Eye (tissue), 1 donor: Measurements from ENCODE around the gene CTDSP2.
"Not testable (repeated sequence)": the region's sequence is repeated elsewhere in the genome, so short reads cannot be mapped to it uniquely, and the experiment has no call there.

ENCODE experiments used
- DNase-seq: peaks from one replicate; pipeline ENCODE4 v3.0.0-alpha.2; 2015

The CTDSP2 gene

DNA sequence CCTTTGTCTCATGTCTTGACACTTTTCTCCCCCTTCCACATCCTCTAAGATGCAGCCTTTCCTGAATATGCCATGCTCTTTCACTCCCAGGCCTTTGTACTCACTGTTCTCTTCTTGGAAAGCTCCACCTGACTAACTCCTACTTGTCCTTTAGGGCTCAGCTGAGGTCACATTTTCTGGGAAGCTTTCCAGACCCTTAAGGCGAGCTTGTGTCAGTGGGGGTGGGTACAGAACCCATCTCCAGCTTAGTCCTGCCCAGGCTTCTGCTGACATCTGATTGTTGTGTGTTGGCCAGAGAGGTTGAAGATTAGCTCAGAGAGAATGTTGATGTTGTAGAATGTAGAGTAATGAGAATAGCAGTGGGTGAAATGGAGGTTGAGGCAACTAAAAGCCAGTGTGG, 66.8 kb downstream of the CTDSP2 start:
- no peak for DNase-seq

DNA sequence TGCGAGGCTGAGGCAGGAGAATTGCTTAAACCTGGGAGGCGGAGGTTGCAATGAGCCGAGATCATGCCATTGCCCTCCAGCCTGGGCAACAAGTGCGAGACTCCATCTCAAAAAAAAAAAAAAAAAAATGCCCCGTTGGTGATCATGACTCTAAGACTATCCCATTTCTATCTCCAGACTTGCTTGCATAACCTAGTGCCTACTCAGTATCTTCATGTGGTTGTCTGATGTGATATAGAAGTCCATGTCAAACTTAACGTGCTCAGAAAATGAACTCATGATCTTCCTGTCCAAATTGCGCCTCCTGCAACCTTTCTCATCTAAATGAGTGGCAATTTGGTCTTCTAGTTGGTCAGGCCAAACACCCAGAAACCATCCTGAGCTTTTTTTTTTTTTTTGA, 68.6 kb downstream of the CTDSP2 start:
- no peak for DNase-seq

DNA sequence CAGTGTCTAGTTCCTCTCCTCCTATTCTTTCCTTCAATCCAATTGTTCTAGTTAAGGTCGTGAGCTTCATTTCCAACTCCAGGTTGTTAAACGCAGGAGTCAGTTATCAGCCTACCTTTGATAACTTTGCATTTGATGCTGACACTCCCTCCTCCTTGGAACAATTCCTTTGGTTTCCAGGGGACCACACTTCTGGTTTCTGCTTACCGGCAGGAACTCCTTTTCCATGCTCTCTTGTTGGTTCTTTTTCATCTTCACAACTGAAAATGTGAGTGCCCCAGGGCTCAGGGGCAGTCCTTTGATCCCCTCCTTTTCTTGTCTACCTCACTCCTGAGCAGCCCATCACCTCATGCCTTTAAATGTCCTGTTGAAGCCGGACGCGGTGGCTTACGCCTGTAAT, 69.2 kb downstream of the CTDSP2 start:
- DNase-seq: no peak

DNA sequence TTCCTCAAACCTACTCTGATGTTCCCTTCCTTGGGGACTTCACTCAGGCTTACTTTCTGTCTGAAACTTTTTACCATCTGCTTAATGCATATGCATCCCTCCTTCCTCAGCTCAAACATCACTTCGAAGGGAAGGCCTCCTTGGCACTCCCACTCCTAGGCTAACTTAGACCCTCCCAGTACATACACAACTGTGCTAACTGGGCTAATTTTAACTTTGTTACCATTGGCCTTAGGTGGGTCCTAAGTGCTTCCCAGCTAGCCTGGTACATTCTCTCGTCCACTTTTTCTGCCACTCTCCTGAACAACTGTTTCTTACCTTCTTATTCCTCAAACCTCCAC, 70.3 kb downstream of the CTDSP2 start:
- DNase-seq: no peak

DNA sequence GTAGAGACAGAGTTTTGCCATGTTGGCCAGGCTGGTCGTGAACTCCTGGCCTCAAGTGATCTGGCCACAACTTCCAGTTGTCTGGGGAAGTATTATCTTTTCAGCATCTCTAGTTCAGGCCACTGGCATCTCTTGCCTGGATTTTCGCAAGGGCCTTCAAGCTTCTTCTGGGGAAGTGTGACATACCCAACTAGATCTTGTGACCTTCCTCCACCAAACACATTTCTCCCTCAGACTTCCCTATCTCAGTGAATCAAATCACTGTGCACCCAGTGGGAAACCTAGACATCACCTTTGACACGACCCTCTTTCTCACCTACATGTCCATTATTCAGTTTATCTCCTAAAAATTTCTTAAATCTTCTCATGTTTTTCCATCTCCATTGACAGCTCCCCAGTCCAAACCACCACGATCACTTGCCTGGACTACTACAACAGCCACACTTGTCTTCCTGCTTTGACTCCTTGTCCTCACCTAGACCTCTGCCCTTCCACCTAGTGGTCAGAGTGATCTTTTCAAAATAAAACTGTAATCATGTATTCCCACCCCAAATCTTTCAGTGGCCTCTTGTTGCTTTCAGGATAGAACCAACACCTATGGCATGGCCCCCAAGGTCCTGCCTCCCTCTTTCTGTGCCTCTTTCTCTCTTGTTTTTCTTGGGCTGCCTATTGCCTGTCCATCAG, 70.8 kb downstream of the CTDSP2 start:
- DNase-seq: no peak

DNA sequence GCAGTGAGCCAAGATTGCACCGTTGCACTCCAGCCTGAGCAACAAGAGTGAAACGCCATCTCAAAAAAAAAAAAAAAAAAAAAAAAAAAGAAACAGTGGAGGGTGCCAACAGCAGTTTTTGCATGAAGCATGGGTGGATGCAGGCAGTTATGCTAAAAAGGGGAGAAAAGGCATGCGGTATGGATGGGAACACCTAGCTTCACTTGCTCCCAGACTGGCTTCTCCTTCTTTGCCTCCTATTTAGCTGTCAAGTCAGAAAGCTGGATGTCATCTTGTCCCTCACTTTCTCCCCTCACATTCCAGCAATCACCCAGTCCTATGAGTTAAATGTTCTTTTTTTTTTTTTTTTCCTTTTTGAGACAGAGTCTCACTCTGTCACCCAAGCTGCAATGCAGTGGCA, 71.5 kb downstream of the CTDSP2 start:
- DNase-seq: no peak

DNA sequence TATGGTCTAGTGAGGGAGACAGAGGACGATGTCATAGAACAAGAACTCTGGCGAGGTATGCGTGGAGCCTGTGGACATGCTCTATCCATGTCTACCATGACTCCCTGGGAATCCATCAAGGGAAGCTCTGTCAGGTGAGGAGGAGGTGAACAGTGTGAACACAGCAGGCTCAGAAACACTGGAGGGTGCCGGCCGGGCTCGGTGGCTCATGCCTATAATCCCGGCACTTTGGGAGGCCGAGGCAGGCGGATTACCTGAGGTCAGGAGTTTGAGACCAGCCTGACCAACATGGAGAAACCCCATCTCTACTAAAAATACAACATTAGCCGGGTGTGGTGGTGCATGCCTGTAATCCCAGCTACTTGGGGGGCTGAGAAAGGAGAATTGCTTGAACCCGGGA, 71.9 kb downstream of the CTDSP2 start:
- DNase-seq: not testable (repeated sequence)

DNA sequence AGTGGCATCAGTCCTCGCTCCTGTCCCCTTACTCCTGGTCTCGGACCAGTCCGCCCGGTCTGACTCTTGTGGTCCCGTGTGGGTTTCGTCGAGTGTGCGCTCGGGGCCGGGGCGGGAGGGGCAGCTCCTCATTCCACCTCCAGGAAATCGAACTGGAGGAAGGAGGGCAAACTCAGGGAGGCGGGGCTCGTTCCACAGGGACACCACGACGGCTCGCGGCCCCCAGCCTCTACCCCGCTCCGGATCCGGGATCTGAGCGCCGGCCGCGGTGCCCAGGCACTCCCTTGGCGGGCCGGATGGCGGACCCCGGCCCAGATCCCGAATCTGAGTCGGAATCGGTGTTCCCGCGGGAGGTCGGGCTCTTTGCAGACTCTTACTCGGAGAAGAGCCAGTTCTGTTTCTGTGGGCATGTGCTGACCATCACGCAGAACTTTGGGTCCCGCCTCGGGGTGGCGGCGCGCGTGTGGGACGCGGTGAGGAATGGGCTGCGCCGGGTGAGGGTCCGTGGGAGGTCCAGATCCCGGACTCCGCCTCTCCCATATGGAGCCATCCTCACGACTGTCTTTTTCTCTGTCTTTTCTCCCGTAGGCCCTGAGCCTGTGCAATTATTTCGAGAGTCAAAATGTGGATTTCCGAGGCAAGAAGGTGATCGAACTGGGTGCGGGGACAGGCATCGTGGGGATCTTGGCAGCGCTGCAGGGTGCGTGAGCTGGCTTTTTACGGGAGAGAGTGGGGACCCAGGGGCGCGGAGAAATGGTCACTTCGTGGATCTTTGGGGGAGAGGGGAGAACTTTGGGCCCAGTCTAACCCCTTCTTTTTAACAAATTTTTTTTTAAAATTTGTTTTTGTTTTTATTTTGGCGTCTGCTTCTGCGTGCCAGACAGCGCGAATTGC, 73.9 kb downstream of the CTDSP2 start, which contains the start of gene EEF1AKMT3:
Gene EEF1AKMT3, plus strand, starts transcription at position 186 of the 894 bp plus-strand sequence. Its CDS starts 111 bp downstream, at position 297.
- peak; percentile 72 for DNase-seq

DNA sequence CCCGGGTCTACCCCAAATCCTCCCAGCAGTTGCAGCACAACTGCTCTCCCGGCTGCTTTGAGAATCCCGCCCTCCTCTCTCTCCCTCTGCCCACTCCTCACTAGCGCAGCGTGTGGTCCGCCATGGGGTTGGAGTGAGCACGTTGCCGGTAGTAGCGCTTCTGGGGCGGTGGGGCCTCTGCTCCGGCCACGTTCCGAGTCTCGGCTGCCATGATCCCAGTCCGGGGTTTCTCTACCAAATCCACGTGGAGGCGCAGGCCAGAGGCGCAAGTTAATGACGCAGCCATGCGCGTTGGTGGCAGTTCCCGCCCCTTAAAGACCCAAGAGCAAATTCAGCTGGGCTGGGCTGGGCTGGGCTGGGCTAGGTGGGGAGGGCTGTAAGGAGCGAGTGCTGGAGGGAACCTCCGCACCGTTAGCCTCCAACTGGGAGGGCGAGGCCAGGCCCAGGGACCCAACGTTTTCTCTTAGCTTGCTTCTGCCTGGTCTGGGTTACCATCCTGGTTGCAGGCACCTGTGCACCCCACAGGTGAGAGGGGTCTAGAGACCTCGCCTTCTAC, 74.6 kb downstream of the CTDSP2 start, which contains the start of gene METTL1:
Gene METTL1, minus strand, starts transcription at position 233 of the 556 bp plus-strand sequence. Its CDS starts 22 bp downstream, at position 211.
- DNase-seq: peak; percentile 98

DNA sequence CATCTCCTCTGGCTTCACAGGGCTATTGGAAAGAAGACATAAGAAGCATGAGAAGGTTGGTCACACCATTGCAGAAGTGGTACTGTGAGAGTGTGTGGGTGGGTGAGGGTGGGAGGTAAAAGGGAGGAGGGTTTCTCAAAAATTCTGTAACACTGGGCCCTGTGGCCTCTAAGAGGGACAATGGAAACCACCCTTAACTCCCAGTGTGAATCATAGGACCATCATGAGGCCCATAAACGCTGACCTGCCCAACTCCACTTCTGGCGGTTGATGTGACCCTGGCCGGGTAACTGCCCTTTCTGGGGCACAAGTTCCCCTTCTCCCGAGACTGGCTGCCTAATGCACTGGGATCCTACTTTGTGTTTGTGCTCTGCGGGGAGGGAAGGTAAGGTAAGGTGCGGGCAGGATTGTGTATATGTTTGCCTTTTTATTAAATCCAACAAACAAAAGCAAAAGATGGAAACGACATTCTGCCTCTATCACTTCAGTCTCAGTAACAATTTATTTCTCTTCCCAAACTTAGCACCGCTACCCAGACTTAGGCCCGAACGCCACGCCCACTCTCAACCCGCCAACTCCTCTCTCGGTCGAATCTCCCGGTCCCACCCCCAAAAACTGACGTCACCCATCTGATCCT, 75.2 kb downstream of the CTDSP2 start:
- DNase-seq: peak; percentile 96

DNA sequence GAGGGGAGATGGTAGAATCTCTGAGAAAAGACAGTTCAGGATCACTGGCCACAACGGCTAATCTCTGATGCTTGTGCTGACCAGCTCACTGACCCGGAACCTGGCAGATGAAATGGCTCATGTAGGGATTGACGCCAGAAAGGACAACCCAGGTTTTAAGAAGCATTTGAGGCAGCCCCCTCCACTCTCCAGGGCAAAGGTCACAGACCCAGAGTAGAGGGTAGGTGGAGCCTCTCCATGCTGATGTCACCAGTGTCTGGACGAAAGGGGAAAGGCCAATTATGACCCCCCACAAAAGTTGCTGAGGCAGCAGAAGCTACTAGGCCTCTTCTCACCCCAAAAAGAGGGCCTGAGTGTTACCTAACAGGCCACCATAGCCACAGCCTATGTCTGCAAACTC, 75.8 kb downstream of the CTDSP2 start:
- DNase-seq: no peak
